GM20000 (cell line): Measurements from ENCODE around the gene TXN.
A peak's percentile ranks its signal among the peaks of the same experiment; 100 is the strongest.

Source experiments
- DNase-seq: peaks from one replicate; pipeline ENCODE4 v3.0.0; 2012; ENCODE audit warnings: low spot score
- CTCF ChIP-seq: IDR thresholded peaks from 2 replicates; pipeline ENCODE4 v1.5.1; 2012; ENCODE audit warnings: mild to moderate bottlenecking, control low read depth; ENCODE audit errors: extremely low read depth, missing control alignments

TXN gene

GRCh38 chr9:110228321-110228720 lies 28.0 kb downstream of the TXN start:
- no peak for DNase-seq
- no peak for TF ChIP-seq CTCF

GRCh38 chr9:110224583-110224982 lies 31.7 kb downstream of the TXN start:
- no peak for TF ChIP-seq CTCF
- DNase-seq = no peak

DNA sequence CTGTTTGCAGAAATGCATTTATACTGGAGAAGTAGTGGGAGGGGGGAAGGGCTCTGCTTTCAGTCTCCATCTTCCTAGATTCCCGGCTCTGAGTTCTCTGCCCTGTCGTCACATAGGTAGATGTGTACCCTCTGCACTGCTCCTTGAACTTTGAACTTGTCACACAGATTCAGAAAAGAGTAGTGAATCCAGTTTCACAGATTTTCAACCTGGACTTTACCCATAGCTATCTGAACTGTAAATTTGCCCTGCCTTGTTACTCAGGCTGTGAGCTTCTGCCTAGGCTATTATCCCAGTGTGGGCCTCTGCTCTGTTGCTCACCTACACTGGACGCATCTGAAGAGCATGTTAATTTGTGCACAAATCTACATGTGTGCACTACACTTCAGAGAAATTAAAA lies 35.5 kb downstream of the TXN start:
- TF ChIP-seq CTCF = no peak
- DNase-seq = no peak

GRCh38 chr9:110217656-110218099 lies 38.6 kb downstream of the TXN start:
- peak; percentile 68 for TF ChIP-seq CTCF
- DNase-seq = peak; percentile 37

DNA sequence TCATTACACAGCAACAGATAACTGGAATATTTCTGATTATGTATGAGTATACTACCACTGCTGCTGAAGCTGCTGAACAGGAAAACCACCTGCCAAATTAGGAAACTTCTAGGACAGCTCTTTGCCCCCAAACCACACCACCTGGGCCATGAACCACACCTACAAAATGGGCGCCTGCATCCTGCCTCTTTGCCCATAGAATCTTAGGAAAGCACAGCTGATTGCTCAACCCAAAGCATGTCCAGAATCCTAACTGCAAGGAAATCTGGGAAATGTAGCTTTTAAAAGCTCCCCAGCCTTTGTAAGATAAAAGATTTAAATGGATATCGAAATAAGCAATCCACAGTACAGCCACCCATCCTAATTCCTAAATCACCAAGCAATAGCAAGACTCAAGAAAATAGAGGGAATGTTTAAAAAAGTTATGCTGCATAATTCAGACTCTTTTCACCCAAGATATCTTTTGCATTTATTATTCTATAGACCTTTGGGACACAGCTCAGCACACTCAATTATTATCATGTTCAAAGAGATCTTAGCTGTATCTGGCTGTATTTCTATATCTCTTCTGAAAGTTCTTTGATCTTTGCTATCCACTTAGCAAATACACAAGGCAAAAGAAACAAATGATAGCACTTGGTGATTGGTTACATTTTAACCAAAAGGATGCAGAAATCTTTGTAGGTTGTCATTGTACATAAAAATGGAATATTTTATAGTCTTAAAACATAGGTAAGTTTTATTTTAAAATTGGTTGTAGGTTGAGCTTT lies 41.5 kb downstream of the TXN start:
- DNase-seq = no peak
- TF ChIP-seq CTCF = no peak

- TF ChIP-seq CTCF = no peak
- no peak for DNase-seq
Measured at GRCh38 chr9:110214090-110214489, 42.2 kb downstream of the TXN start.

- no peak for TF ChIP-seq CTCF
- DNase-seq = no peak
Measured at GRCh38 chr9:110213413-110214044, 42.8 kb downstream of the TXN start.
